Fibroblast of mammary gland (primary cell): ENCODE results near the gene IFITM5.
"Not testable (repeated sequence)": the region's sequence is repeated elsewhere in the genome, so short reads cannot be mapped to it uniquely, and the experiment has no call there.

ENCODE experiments used
- DNase-seq: peaks from one replicate; pipeline ENCODE4 v3.0.0-alpha.2; 2010; ENCODE audit warnings: low read depth
- H3K4me3 ChIP-seq: 2 replicates; pipeline ENCODE4 v1.5.1; 2011; ENCODE audit warnings: low read depth, mild to moderate bottlenecking, low read length, moderate library complexity; ENCODE audit not compliant: control insufficient read depth
- TF ChIP-seq, protein P1 (sequence below): conservative IDR thresholded peaks from 2 replicates; pipeline ENCODE4 v1.5.1; 2011; ENCODE audit warnings: low read depth, low read length, inconsistent platforms; ENCODE audit not compliant: control insufficient read depth, insufficient read depth

Gene IFITM5

DNA sequence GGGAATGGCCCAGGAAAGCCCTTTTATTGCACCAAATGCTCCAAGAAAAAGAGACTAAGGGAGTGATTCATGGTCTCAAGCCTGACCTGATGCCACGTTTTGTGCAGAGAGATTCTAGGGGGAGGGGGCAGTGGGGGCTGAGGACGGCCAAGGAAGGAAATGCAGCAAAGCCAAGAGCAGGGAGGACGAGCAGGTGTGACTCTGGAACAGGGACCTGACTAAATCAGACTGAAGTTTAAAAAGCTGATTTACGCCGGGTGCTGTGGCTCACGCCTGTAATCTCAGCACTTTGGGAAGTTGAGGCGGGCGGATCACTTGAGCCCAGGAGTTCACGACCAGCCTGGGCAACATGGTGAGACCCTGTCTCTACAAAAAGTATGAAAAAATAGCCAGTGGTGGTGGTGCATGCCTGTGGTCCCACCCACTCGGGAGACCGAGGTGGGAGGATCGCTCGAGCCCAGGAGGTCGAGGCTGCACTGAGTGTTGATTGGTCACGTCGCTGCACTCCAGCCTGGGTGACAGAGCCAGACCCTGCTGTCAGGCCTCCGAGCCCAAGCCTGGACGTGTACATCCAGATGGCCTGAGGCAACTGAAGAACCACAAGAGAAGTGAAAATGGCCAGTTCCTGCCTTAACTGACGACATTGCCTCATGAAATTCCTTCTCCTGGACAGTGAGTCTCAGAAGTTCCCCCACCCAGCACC lies 32.2 kb upstream of the IFITM5 start:
- TF ChIP-seq, protein P1, sequence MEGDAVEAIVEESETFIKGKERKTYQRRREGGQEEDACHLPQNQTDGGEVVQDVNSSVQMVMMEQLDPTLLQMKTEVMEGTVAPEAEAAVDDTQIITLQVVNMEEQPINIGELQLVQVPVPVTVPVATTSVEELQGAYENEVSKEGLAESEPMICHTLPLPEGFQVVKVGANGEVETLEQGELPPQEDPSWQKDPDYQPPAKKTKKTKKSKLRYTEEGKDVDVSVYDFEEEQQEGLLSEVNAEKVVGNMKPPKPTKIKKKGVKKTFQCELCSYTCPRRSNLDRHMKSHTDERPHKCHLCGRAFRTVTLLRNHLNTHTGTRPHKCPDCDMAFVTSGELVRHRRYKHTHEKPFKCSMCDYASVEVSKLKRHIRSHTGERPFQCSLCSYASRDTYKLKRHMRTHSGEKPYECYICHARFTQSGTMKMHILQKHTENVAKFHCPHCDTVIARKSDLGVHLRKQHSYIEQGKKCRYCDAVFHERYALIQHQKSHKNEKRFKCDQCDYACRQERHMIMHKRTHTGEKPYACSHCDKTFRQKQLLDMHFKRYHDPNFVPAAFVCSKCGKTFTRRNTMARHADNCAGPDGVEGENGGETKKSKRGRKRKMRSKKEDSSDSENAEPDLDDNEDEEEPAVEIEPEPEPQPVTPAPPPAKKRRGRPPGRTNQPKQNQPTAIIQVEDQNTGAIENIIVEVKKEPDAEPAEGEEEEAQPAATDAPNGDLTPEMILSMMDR, result no peak
- DNase-seq, result no peak
- no peak overlapping the region for H3K4me3 ChIP-seq

DNA sequence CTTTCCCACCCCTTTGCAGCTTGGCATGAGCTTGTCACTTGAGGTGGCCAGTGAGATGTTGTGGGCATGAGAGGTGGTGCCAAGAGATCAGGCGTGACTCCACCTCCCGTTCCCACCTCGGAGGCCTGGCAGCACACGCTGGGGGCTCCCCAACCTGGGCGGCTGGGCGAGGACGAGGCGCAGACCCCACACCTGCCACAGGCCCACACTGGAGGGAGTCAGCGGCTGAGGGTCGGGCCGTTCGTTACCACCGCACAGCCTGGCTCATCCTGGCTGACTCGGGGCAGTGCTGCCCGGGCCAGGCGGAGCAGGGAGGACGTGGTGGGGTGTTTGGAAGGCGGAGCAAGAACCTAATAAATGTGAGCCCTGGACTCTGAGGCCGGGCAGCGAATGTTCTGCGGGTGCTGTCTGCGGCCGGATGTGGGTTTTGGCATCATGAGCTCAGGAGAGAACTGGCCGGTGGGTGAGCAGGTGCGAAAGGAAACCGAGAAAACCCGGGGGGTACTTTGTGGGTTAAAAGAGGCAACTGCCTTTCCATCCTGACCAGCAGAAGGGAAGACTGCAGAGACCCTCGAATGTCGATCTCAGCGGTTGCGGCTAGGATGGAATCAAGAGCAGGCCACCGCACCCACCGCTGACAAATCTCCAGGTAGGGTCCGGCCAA lies 31.5 kb upstream of the IFITM5 start:
- TF ChIP-seq, protein P1, result no peak
- H3K4me3 ChIP-seq, result no peak overlapping the region
- DNase-seq, result no peak

DNA sequence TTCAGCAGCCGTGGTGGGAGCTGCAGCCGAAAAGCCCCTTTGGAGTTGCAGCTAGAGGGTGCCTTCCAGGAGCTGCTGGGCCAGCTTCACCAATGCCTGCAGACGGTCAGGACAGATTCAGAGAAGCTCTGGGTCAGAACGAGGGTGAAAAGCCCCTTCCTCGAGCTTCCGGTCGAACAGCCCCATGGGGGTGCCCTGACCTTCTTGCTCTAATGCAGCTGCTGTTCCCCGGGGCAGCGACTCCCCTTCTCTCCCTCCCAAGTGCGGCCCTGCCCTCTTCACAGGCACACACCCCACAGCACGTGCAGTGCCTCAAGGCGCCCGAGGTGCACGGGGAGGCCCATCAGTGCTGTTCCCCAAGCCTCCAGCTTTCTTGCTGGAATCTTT lies 31.0 kb upstream of the IFITM5 start:
- no peak overlapping the region for H3K4me3 ChIP-seq
- TF ChIP-seq, protein P1, result no peak
- no peak for DNase-seq

DNA sequence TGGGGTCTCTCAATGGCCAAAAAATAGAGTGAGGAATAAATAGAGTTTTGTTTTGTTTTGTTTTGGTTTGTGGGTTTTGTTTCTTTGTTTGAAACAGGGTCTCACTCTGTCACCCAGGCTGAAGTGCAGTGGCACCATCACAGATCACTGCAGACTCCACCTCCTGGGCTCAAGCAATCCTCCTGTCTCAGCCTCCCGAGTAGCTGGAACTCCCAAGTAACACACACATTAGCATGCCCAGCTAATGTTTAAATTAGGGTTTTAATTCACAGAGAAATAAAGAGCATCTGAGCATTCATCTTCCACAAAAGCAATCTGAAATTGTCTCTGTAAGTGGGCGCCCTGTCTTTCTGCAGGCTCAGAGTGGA lies 30.5 kb upstream of the IFITM5 start:
- TF ChIP-seq, protein P1, result no peak

DNA sequence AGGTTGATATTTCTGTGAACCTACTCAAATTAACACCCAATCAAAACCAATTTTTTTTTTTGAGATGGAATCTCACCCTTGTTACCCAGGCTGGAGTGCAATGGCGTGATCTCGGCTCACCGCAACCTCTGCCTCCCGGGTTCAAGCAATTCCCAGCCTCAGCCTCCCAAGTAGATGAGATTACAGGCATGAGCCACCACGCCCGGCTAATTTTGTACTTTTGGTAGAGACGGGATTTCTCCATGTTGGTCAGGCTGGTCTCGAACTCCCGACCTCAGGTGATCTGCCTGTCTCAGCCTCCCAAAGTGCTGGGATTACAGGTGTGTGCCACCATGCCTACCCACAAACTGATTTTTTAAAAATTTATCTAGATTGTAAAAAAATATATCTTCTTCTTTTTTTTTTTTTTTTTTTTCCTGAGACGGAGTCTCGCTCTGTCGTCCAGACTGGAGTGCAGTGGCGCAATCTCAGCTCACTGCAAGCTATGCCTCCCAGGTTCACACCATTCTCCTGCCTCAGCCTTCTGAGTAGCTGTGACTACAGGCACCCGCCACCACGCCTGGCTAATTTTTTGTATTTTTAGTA lies 29.3 kb upstream of the IFITM5 start:
- not testable (repeated sequence) for DNase-seq, H3K4me3 ChIP-seq

More for the DNA sequence above, 30.5 kb upstream of the IFITM5 start:
- H3K4me3 ChIP-seq, result no peak overlapping the region
- DNase-seq, result no peak

DNA sequence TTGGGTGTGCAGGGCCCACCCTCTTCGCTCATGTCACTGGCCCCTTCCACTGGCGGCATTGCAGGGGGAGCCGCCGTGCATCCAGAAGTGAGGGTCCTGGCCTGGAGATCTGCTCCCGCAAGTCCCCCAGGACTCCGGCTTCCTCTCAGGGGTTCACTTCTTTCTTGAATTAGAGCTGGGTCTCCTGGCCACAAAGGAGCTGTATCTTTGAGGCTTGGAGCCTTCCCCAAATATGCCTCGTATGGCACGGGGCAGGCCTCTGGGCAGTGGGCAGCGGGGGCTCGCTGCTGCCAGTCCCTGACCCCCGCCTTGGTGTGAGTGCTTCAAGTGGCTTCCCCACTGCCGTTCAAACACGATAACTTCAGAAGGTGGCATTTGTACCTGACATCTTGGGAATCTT lies 28.7 kb upstream of the IFITM5 start:
- no peak overlapping the region for H3K4me3 ChIP-seq
- TF ChIP-seq, protein P1, result no peak
- no peak for DNase-seq

DNA sequence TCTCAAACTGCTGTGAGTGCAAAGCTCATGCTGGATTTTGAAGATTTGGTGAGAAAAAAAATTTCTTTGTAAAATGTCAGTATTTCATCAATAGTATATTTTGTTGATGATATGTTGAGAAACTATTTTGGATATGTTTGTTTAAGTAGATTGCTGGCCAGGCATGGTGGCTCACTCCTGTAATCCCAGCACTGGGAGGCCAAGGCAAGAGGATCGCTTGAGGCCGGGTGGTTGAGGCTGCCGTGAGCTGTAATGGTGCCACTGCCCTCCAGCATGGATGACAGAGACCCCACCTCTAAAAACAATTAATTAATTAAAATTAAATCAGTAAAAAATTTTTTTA lies 28.2 kb upstream of the IFITM5 start:
- TF ChIP-seq, protein P1, result no peak
- DNase-seq, result no peak
- no peak overlapping the region for H3K4me3 ChIP-seq
